BJ (cell line): ENCODE data around the gene PDCD4. TPM values are rescaled to one million over a fixed set of nuclear protein-coding genes. Genes with fewer than 3 reads are reported as not detected.

Experiments
- CTCF ChIA-PET: fragments of 350-600 bp; formaldehyde crosslinking; extraction: SDS; loops from one replicate; lab custom pipeline; 2021; ENCODE audit warnings: antibody characterized with exemption, inconsistent platforms; lab: Yijun Ruan, JAX
- POLR2A ChIA-PET: fragments of 300-600 bp; sonication (Branson Sonifier 250); formaldehyde crosslinking; extraction: SDS; loops from one replicate; lab custom pipeline; 2021; ENCODE audit warnings: antibody characterized with exemption; lab: Charles Lee
- DNase-seq: peaks from one replicate; pipeline ENCODE4 v3.0.0-alpha.2; 2011; ENCODE audit warnings: low read depth
- H3K27me3 ChIP-seq: 2 replicates; pipeline ENCODE4 v1.6.0; 2011; ENCODE audit warnings: low read length; ENCODE audit not compliant: control insufficient read depth, insufficient read depth
- H3K36me3 ChIP-seq: 2 replicates; pipeline ENCODE4 v1.5.1; 2011; ENCODE audit warnings: low read length; ENCODE audit not compliant: control insufficient read depth, insufficient read depth
- H3K4me3 ChIP-seq: 2 replicates; pipeline ENCODE4 v1.5.1; 2011; ENCODE audit warnings: low read depth, mild to moderate bottlenecking, control low read depth, low read length
- polyA plus RNA-seq: library from polyadenylated mRNA; depleted of rRNA; stranded (reverse); fragments of >200 nt; gene quantifications from 2 replicates; pipeline ENCODE4 v1.2.3, GENCODE V29; 2011
- TF ChIP-seq, protein P1 (sequence below): IDR thresholded peaks from 2 replicates; pipeline ENCODE4 v1.5.1; 2011; ENCODE audit warnings: low read depth, mild to moderate bottlenecking, control low read depth, inconsistent platforms, low read length, moderate library complexity; ENCODE audit not compliant: insufficient read depth

PDCD4 gene
- polyA plus RNA-seq, 1 experiment, result 22.0 TPM

DNA sequence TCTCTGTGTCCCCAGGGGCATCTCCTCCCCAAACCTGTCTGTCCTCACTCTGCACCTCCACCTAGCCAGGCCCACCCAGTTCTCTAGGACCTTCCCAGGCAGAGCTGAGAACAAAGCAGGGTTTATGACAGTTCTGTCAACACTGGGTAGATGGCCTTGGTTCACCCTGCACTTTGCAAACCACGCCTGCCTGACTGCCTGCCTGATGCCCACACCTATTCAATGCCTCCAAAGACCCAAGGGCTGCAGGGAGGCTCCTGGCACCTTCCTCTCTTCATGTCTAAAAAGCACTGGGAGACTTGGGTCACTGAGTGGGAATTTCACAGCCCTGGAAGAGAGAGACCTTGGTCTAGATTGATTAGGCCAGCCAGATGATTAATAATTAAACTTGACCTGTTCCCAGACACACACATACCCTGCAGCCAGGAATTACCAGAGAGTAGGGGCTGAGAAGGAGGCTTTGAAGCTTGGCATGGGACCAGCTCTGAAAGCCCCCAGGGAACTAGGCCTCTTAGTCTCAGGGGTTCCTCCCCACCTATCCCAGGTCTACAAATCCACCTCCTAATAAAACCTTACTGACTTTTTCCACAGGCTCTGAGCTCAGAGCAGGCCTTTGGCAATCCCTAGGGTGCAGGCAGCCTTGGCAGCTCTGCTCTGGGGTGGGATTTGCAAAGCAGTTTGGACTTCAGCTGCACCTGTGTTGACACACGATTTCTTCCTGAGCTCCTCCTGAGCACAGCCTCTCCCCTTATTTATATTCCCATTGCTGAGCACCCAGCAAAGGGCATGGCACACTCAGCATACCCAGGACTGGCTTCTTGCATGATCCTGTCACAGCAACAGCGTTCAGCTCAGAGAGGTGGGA, 25.7 kb upstream of the PDCD4 start:
- TF ChIP-seq, protein P1, sequence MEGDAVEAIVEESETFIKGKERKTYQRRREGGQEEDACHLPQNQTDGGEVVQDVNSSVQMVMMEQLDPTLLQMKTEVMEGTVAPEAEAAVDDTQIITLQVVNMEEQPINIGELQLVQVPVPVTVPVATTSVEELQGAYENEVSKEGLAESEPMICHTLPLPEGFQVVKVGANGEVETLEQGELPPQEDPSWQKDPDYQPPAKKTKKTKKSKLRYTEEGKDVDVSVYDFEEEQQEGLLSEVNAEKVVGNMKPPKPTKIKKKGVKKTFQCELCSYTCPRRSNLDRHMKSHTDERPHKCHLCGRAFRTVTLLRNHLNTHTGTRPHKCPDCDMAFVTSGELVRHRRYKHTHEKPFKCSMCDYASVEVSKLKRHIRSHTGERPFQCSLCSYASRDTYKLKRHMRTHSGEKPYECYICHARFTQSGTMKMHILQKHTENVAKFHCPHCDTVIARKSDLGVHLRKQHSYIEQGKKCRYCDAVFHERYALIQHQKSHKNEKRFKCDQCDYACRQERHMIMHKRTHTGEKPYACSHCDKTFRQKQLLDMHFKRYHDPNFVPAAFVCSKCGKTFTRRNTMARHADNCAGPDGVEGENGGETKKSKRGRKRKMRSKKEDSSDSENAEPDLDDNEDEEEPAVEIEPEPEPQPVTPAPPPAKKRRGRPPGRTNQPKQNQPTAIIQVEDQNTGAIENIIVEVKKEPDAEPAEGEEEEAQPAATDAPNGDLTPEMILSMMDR, result no peak
- Histone ChIP-seq H3K4me3 (no peak overlapping the region), H3K36me3 (no peaks in the 10 kb centered on the region), H3K27me3 (peaks cover 9% of the 10 kb centered on the region)
- DNase-seq, result no peak
- POLR2A ChIA-PET, result no interaction called here
- CTCF ChIA-PET, result no interaction called here

DNA sequence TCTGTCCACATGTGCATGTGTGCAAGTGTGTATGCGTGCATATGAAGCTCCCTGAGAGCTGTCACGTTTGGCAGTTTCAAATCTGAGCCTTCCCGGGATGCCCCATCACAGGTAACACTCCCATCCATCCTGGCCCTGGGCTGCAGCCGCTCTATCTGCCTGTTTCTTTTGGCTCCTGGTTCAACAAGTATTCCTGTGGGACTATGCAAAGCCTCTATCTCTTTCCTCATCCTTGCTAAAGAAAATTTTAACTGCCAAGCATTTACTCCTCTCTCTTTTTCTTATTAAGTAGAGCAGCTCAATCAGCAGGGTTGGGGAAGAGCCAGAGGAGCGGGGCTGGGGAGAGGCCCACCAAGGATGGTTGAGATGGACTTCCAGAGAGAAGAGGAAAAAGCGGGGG, 24.4 kb upstream of the PDCD4 start:
- ChIA-PET POLR2A (no interaction called here), CTCF (no interaction called here)
- TF ChIP-seq, protein P1, result no peak
- DNase-seq, result no peak
- H3K36me3 ChIP-seq, result no peaks in the 10 kb centered on the region
- H3K4me3 ChIP-seq, result no peak overlapping the region
- peaks cover 9% of the 10 kb centered on the region for H3K27me3 ChIP-seq

DNA sequence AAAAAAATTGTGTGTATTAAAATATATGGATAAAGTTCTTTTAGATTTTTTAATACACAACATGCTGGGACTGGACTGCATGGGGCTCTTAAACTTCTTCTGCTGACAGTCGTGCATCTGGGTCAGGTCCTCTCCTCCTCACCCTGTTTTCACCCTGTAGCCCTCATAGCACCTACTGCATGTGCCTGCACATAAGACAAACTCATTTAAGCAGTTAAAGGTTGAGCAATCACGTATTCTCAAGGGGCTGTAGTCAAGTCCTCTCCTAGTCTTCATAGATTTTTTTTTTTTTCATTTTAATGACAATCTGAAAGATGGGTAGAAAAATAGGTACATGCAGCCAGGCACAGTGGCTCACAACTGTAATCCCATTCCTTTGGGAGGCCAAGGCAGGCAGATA, 23.6 kb upstream of the PDCD4 start:
- POLR2A ChIA-PET, result no interaction called here

DNA sequence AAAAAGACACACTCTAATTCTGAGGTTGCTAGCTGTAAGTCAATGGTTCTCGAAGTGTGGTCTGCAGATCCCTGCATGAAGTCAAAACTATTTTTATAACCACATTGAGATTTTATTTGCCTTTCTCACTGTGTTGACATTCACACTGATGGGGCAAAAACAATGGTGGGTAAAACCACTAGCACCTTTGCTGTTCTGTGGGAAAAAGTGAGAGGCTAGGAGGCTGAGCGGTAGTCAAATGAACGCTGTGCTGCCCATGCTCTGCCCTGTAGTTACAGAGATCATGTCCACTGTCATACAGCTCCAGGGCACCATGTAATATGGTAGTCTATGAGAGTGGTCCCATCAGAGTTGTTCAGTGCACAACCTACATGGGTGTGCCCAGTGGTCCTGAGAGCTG, 21.6 kb upstream of the PDCD4 start:
- ChIA-PET CTCF (no interaction called here), POLR2A (no interaction called here)
- H3K4me3 ChIP-seq, result no peak overlapping the region
- H3K27me3 ChIP-seq, result peaks cover 14% of the 10 kb centered on the region
- no peaks in the 10 kb centered on the region for H3K36me3 ChIP-seq
- TF ChIP-seq, protein P1, result no peak
- DNase-seq, result no peak

More for the DNA sequence above, 23.6 kb upstream of the PDCD4 start:
- TF ChIP-seq, protein P1, result no peak
- DNase-seq, result no peak
- no peak overlapping the region for H3K4me3 ChIP-seq
- CTCF ChIA-PET, result no interaction called here
- H3K27me3 ChIP-seq, result peaks cover 13% of the 10 kb centered on the region
- no peaks in the 10 kb centered on the region for H3K36me3 ChIP-seq

DNA sequence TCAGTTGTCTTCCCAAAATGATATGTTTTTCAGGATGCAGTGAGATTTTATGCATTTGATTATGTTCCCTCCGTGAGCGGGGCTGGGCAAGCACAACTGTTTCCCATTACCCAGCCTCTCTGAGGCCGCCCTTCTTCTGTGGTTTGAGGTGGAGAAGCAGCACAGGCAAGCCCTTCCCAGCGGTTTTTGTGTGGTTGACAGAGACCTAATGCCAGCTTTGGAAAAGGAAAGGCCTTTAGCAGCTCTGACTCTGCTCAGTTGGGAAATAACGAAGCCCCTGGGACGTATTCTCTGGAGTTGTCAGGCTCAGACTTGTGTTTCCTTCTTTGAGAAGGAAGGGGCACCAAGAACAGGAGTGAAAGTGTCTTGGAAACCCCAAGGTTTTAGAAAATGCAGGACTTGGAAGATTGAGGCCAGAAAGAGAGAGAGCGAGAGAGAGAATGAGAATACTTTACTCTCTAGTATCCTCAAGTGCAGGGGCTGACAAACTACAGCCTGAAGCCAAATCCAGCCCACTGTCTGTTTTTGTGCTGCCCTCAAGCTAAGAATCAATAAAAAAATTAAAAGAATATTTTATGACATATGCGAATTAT, 20.6 kb upstream of the PDCD4 start:
- TF ChIP-seq, protein P1, result no peak
- H3K36me3 ChIP-seq, result no peaks in the 10 kb centered on the region
- no peak for DNase-seq
- H3K4me3 ChIP-seq, result no peak overlapping the region
- ChIA-PET POLR2A (interaction anchor here (0.6 kb wide), 1 partner anchor 9 kb away, joined by 4 read pairs; no protein-coding TSS in a partner anchor), CTCF (interaction anchor here (0.6 to 1.7 kb wide), 3 partner anchors 10 to 18 kb away, joined by 4 to 5 read pairs (median 4); no protein-coding TSS in a partner anchor)
- H3K27me3 ChIP-seq, result peaks cover 14% of the 10 kb centered on the region
